ENCODE data around the gene ZFYVE28.
"Not testable (repeated sequence)": the region's sequence is repeated elsewhere in the genome, so short reads cannot be mapped to it uniquely, and the experiment has no call there.

ZFYVE28 gene

GRCh38 chr4:2289311-2289954 lies 129.0 kb downstream of the ZFYVE28 start:
- DNase-seq (ENCODE audit: low read depth, low spot score), result no peak

DNA sequence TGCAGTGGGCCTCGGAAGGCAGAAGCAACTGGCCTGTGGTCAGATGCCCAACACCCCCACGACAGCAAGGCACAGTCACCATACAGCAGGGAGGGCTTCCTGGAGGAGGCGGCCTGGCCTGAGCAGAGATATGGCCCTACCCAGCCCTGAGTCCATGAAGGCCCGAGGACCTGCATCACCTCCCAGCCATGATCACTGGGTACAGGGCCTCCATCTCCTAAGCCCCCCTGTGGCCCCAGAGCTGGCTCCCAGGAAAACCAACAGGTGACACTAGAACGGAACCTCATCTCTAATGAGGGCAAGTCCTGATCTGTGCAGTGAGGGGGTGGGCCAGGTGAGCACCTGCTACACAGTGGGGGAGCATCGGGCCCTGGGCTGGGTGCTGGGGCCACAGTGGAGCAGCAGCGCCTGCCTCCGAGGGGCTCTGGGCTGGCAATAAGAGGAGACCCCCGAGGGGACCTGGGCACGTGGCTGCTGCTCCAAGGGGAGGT lies 130.3 kb downstream of the ZFYVE28 start:
- DNase-seq (ENCODE audit: low read depth, low spot score), result no peak

DNA sequence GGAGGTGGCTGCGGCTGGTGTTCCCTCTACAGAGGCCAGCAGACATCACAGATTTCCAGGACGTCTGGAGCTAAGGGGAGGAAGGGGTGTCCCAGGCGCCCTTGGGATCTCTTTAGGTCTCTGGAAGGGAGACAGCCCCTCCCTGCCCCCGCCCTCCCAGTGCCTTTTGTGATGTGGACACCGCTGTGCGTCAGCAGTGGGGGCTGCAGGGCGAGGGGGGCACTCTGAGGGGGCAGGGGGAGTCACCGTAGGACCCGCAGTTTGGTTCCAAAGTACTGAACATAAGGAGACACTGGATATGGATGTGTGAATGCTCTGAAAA lies 130.9 kb downstream of the ZFYVE28 start:
- DNase-seq (ENCODE audit: low read depth, low spot score), result no peak

GRCh38 chr4:2286904-2287593 lies 131.4 kb downstream of the ZFYVE28 start:
- no peak for DNase-seq (ENCODE audit: low read depth, low spot score)

DNA sequence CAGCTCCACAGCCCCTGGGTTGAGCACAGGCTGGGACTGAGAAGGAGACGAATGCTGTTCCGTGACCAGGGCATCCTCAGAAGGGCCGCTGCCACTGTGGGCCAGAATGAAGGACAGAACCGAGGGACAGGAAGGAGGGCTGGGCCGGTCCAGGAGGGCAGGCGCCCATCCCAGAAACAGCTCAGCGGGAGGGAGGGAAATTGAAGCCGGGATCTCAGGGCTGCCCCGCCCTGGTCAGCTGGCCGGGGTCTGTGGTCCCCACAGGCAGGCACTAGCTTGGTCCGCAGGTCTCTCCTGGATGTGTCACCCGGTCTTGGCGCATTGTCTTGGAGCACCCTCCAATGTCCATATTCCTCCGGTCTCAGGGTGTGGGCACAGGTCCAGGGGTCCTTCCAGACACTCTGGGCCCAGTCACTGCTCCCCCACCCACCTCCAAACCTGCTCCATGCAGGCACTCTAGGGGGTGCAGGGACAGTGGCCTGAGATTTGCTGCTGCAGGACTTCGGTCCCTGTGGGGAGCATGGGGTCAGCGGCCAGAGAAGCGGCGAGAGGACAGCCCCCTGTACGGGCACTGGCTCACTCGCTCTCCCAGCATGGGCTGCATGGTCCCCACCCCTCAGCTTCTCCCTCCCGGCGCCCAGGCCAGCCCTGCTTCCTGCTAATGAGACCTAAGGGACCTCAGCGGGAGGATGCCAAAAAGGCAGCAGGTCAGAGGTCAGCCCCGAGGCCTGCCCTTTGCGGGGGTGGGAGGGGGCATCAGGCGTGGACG lies 132.6 kb downstream of the ZFYVE28 start:
- DNase-seq (ENCODE audit: low read depth, low spot score), result no peak

DNA sequence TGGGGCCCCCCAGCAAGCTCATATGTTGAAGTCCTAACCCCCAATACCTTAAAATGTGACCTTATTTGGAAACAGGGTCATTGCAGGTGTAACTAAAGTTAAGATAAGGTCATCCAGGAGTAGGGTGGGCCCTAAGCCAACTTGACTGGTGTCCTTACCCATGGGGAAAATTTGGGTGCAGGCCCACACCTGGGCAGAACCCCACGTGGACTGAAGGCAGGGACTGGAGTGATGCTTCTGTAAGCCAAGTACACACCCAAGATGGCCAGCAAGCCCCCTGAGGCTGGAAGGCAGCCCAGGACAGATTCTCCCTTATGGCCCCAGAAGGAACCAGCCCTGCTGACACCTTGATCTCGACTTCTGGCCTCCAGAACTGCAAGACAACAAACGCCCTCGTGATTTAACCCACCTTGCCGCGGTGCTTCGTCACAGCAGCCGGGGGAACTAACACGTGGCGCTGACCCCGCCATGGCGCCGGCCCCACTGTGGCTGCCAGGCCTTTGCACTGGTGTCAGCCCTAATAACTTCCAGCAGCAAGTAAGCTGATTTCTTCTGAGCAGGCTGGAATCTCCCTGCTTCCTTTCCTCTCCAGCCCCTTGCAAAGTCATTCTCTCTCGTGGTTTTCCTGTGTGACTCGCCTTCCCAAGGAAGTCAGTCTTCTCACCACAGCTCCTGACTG lies 133.4 kb downstream of the ZFYVE28 start:
- DNase-seq (ENCODE audit: low read depth, low spot score), result no peak

- DNase-seq (ENCODE audit: low read depth, low spot score), result no peak
These were observed 134.1 kb downstream of the ZFYVE28 start for GRCh38 chr4:2284161-2284933.

- no peak for DNase-seq (ENCODE audit: low read depth, low spot score)
These were observed 135.2 kb downstream of the ZFYVE28 start for GRCh38 chr4:2283199-2283711.

DNA sequence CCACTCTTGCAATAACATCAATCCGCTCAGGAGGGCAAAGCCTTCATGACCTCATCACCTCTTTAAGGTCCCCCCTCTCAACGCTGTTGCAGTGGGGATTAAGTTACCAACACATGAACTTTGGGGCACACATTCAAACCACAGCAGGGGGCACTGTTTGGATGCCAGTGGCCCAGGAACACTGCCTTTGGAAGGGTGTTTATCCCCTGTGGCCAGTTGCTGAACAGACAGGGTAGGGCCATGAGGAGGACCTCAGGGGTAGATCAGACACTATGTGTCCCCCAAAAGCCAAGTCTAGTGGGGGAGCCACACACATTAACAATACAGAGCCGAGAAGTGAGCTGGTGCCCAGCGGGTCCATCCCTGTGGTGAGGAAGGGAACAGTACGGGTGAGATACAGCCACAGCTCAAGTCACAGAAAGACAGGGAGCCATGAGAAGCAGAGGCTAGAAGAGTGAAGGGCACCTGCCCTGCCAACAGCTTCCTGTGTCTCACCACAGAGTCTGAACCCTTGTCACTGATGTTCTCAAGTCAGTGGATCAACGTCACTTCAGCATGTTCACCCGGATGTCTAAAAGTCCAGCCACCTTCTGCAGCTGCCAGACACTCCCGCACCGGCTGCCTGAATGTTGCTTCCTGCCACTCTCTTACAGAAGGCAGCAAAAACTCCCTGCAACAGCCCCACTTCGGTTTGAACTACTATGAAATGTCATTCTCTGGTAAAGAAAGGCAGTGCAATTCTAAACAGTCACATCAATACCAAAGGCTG lies 136.7 kb downstream of the ZFYVE28 start:
- DNase-seq (ENCODE audit: low read depth, low spot score), result no peak

- no peak for DNase-seq (ENCODE audit: low read depth, low spot score)
These were observed 137.7 kb downstream of the ZFYVE28 start for GRCh38 chr4:2280531-2281300.

- DNase-seq (ENCODE audit: low read depth, low spot score), result no peak
These were observed 140.5 kb downstream of the ZFYVE28 start for GRCh38 chr4:2277956-2278355.

GRCh38 chr4:2276581-2277325 lies 141.7 kb downstream of the ZFYVE28 start:
- no peak for DNase-seq (ENCODE audit: low read depth, low spot score)

GRCh38 chr4:2275546-2276251 lies 142.7 kb downstream of the ZFYVE28 start:
- DNase-seq (ENCODE audit: low read depth, low spot score), result no peak

GRCh38 chr4:2275044-2275397 lies 143.4 kb downstream of the ZFYVE28 start:
- DNase-seq (ENCODE audit: low read depth, low spot score), result not testable (repeated sequence)

- DNase-seq (ENCODE audit: low read depth, low spot score), result no peak
These were observed 144.0 kb downstream of the ZFYVE28 start for GRCh38 chr4:2274320-2275043.

DNA sequence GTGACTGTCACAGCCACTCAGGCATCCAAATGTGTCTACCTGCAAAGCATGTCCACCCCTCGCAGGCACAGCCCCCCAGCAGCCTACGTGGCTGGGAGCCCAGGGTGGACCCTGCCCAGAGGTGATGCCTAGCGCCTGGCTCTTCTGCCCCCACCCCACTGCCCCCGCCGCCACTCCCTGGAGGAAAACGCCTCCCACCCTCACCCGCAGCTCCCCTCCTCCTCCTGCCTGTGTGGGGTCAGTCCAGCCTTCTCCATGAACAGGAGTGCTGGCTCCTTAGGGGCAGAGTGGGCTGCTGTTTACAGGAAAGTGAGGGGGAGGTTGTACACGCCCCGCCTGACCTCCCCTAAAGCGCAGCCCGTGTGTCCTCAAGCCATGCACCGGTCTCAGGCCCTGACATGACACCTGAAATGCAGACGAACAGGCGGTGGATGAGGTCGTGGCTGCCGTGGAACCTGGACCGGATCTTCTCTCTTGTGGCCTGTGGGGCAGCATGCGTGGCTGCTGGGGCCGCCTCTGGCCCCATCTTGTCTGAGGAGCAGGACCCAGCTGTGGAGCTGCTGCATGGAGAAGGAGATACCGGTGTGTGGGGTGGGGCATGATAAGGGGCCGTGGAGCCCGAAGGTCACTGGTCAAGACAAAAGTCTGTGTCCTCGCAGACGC lies 144.7 kb downstream of the ZFYVE28 start:
- DNase-seq (ENCODE audit: low read depth, low spot score), result no peak

- DNase-seq (ENCODE audit: low read depth, low spot score), result no peak
These were observed 145.2 kb downstream of the ZFYVE28 start for GRCh38 chr4:2273221-2273620.

All from brain pericyte (primary cell).